NCI-H460 (cell line): ENCODE measurements around the gene SYT15. TPM values are rescaled to one million over a fixed set of nuclear protein-coding genes. Genes with fewer than 3 reads are reported as not detected.
"Not testable (repeated sequence)": the region's sequence is repeated elsewhere in the genome, so short reads cannot be mapped to it uniquely, and the experiment has no call there.

Experiments
- DNase-seq: peaks from one replicate; pipeline ENCODE4 v3.0.0-alpha.2; 2016; ENCODE audit warnings: low read depth; ENCODE audit errors: extremely low read depth
- polyA plus RNA-seq: library from polyadenylated mRNA; depleted of rRNA; stranded (reverse); fragments of >200 nt; gene quantifications from 2 replicates; pipeline ENCODE4 v1.2.3, GENCODE V29; 2014; cell fraction: nucleus; rRNA removed
- total RNA-seq: library from RNA; depleted of rRNA; stranded (reverse); fragments of >200 nt; shearing (Covaris generic); gene quantifications from 2 replicates; pipeline ENCODE4 v1.2.3, GENCODE V29; 2014; rRNA removed

Gene SYT15
- total RNA-seq = 0.10 and 0.17 TPM in 2 replicates
- 0.03 TPM in 1 of 2 replicates, not detected in the other for polyA plus RNA-seq

DNA sequence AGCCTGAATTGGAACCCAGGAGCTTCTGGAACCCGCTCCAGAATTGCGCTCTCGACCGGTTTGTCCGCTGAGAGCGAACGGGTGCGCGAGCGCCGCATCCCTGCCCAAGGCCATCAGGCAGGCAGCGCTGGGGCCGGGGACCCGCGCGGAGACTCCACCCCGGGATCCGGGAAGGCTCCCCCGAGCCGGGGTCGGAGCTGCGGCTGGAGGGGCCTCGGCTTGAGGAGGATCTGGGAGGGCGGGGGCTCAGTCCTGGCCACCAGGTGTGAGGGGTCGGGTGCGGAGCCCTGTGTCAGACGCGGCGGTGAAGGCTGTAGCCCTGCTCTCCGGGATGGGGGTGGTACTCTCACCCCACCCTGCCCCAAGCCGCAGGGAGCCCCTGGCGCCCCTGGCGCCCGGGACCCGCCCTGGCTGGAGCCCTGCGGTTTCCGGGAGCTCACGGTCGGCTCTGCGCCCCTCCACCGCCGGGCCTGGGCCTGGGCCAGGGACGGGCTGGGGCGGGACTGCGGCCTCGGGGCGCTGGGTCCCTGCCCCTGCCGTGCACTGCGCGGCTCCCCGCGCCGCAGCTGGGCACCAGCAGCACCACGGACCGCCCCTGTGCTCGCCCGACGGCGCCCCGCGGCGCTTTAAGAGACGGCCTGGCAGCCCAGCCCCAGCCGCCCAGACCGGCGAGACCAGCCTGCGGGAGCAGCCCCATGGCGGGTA, at the start of gene SYT15:
Gene SYT15, plus strand, starts transcription at position 655 of the 705 bp plus-strand sequence. Its CDS starts 41 bp downstream, at position 696.
- DNase-seq = not testable (repeated sequence)

DNA sequence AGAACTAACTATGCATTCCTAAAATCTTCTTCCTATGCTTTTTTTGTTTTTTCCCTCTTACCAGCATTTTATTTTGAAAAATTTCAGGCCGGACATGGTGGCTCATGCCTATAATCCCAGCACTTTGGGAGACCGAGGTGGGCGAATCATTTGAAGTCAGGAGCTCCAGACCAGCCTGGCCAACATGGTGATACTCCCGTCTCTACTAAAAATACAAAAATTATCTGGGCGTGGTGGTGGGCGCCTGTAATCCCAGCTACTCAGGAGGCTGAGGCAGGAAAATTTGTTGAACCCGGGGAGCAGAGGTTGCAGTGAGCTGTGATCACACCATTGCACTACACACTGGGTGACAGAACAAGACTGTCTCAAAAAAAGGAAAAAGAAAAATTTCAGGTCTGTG, 49.2 kb upstream of the SYT15 start:
- not testable (repeated sequence) for DNase-seq

DNA sequence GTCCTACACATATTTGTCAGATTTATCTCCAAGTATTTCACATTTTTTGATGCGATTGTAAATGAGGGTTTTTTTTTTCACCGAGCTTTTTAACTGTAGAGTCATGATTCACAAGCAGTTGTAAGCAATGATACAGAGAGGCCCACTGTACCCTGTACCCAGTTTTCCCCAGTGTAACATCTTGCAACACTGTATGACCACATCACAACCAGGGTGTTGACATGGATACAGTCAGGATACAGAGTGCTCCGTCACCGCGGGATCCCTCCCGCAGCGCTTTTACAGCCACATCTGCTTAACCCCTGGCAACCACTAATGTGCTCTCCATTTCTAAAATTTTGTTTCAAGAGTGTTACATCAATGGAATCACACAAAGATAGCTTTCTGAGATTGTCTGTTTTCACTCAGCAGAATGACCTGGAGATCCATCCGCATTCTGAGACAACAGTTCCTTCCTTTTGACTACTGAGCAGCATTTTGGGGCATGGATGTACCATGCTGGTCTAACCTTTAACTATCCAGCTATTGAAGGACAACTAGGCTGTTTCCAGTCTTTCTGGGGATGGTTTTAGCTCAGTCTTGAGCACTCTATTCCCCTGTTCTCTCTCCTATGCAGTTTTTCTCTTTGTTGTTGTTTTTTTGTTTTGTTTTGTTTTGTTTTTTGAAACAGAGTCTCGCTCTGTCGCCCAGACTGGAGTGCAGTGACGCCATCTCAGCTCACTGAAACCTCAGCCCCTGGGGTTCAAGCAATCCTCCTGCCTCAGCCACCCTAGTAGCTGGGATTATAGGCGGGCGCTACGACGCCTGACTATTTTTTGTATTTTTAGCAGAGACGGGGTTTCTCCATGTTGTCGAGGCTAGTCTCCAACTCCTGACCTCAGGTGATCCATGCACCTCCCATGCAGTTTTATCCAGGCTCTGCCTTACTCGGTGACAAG, 48.4 kb upstream of the SYT15 start:
- DNase-seq = no peak

DNA sequence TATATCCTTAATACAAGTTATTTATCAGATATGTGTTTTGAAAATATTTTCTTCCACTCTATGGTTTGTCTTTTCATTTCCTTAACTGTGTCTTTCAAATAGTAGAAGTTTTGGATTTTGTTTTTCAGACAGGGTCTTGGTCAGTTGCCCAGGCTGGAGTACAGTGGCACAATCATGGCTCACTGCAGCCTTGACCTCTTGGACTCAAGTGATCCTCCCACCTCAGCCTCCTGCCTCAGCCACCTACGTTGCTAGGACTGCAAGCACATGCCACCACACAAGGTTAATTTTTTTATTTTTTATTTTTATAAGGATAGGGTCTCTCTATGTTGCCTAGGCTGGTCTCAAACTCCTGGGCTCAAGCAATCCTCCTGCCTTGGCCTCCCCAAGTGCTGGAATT, 46.7 kb upstream of the SYT15 start:
- not testable (repeated sequence) for DNase-seq

DNA sequence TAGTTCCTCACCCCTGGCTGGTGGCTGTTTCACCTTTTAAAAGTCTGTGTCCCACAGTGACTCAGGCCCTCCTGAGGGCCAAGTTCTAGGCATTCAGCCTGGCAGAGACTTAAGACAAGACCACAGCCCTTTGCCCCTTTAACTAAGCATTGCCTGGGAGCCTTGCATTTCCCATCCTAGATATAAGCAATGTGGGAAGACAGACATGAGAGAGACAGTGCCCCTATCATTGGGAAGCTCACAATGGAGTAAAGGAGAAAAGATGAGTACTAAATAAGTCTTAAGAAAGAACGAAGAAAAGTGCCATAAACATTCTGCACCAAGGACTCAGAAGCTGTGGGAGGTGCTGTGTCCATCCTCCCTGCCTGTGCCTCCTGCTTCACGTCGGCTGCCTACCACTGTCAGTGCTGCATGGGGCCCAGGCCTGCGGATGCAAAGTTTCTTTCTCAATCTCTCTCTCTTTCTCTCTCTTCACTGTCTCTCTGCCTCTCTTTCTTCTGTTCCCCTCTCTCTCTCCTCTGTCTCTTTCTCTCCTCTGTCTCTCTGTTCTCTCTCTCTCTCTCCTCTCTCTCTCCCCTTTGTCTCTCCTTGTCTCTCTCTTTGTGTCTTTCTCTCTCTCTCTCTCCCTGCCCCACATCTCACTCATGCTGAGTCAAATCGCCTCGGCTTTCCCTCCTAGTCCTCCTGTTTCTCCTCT, 44.0 kb upstream of the SYT15 start:
- no peak for DNase-seq

DNA sequence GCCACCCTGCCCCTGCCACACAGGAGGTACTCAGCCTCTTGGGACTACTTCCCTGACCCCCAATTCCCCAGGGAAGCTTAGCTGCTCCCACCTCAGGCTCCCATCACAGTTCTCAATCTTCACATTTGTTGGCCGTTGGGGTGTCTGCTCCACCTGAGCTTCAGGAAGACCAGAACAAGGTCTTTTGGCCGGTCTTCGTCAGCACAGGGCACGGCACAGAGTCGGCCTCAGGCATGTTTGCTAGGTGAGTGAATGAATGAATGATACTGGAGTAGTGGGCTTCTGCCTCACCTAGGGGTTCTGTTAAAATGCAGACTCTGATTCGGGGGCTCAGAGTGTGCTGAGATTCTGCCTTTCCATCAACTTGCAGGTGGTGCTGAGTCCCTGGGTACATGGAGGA, 42.8 kb upstream of the SYT15 start:
- DNase-seq = no peak

DNA sequence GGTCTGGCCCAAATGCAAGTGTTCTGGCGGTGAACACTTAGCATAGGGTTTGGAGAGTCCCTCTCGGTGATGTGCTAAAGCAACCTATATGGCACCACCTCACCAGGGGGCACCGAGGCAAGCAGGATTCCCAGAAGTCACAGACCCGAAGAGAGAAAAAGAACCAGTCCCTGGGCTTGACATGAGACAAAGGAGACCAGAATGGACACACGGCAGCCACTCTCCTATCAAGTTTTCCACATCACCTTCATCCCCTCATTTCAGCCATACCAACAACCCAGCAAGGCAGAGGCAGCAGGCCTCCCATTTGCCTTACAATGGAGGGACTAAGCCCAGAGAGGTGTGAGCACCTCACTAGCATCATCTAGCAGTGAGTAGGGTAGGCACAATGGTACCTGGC, 42.1 kb upstream of the SYT15 start:
- DNase-seq = no peak

DNA sequence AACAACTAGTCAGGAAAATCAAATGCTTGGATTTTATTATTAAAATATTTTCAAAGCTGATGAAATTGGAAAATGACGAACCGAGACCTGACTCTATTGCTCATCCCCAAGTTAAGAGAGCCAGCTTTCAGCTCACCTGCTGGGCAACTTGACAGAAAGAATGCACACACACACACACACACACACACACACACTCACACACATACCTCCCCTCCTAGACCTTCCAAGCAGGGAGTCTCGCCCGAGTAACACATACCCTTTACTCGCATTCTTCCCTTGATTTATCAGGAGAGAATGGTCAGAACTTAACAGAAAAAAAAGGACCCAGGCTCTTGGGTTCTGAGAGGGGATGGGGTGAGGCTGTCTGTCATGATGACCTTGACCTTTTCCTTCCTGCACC, 41.6 kb upstream of the SYT15 start:
- no peak for DNase-seq

DNA sequence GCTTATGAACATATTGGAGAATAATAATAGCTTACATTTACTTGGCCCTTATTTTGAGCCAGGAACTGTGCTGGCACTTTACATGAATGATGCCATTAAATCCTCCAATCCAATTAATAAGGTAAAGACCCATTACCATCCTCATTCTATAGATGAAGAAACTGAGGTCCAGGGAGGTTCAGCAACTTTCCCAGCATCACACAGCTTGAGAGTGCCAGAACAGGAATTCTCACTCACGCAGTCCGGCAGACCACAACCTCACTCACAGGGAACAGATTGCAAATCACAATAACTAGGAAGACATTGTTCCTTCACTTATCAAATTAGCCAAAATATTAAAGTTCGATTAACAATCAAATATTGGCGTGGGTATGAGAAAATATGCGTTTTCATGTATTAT, 40.8 kb upstream of the SYT15 start:
- no peak for DNase-seq

DNA sequence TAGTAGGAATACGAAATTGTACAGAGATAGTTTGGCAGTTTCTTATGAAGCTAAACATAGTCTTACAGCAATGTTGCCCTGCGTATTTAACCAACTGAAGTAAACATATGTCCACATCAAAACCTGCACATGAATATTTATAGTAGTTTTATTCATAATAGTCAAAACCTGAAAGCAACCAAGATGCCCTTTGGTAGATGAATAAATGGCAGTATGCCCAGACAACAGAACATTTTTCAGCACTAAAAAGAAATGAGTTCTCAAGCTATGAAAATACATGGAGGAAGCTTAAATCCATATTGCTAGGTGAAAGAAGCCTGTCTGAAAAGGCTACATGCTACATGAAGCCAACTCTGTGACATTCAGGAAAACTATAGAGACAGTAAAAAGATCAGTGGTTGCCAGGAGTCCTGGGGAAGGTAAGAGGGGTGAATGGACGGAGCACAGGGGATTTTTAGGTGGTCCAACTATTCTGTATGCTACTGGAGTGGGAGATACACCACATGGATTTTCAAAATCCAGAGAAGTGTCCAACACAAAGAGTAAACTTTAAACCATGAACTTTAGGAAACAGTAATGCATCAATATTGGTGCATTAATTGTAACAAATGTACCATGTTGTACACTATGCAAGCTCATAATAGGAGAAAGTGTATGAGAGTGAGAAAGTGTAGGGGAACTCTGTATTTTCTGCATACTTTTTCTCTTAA, 40.1 kb upstream of the SYT15 start:
- no peak for DNase-seq

DNA sequence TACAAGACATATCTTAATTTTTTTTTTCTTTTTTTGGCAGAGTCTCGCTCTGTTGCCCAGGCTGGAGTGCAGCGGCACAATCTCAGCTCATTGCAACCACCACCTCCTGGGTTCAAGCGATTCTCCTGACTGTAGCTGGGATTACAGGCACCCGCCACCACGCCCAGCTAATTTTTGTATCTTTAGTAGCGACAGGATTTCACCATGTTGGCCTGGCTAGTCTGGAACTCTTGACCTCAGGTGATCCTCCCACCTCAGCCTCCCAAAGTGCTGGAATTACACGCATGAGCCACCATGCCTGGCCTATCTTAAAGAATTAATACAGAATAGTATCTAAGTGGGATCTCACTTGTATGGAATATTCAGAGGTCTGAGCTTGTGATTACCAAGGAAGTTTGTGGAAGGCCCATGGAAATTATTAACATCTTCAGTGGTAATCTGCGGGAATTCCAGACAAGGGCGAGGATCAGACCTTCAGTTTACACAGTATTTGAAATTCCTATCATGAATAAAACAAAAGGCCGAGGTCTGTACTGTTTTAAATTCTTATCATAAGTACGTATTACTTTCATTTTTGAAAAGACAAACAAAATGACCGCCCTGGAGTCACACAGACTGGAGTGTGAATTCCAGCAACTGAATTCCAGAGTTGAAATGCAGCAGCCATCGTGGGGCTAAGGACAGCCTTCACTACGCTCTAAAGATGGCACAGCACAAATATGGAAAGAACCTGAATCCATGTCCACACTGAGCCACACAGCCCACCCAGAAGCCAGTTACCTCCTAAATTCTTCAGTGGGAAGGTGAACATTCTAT, 39.1 kb upstream of the SYT15 start:
- no peak for DNase-seq

DNA sequence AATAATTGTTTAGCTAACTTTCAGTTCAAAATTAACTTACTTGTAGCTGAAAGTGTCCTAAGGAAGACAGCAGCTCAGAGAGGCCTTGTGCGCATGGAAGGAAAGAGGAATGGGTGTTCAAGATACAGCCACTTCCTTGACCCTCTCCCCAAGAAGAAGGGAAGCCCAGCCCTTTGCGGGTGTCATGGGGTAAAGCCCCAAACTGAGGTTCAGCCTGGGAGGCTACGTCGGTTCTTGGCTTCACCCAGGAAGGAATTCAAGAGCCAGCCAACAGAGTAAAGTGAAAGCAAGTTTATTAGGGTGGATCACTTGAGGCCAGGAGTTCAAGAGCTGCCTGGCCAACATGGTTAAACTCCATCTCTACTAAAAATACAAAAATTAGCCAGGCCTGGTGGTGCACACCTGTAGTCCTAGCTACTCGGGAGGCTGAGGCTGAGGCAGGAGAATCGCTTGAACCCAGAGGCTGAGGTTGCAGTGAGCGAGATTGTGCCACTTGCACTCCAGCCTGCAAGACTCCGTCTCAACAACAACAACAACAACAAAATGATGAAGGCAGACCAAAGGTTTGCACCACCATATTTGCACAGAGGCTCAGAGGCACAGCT, 38.4 kb upstream of the SYT15 start:
- no peak for DNase-seq

DNA sequence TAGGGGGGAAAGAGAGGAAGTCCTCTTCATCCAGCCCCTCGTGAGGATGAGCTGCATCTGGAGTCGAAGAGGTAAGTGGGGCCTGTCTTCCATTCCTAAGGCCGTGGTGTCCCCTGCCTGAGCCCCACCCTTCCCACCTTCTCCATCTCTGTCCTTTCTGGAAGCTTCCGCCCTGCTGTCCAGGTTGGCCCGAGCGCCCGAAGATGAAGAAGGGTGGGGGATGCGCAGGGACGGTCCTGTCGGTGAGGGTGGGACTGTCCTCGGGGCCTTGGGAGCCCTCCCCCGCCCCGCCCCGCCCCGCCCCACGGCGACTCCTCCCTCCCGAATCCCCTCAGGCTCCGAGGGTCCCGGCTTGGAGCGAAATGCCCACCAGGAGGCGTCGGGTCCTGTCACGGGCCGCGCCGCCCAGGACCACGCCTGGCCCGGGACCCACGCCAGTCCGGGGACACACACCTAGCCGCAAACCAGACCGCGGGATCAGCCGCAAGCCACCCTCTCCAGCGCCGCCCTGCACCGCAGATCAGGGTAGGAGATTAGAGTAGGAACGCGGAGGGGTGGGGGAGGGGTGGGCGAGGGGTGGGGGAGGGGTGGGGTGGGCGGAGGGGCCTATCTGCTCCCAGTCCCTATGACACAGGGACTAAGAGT, 37.8 kb upstream of the SYT15 start:
- DNase-seq = no peak

DNA sequence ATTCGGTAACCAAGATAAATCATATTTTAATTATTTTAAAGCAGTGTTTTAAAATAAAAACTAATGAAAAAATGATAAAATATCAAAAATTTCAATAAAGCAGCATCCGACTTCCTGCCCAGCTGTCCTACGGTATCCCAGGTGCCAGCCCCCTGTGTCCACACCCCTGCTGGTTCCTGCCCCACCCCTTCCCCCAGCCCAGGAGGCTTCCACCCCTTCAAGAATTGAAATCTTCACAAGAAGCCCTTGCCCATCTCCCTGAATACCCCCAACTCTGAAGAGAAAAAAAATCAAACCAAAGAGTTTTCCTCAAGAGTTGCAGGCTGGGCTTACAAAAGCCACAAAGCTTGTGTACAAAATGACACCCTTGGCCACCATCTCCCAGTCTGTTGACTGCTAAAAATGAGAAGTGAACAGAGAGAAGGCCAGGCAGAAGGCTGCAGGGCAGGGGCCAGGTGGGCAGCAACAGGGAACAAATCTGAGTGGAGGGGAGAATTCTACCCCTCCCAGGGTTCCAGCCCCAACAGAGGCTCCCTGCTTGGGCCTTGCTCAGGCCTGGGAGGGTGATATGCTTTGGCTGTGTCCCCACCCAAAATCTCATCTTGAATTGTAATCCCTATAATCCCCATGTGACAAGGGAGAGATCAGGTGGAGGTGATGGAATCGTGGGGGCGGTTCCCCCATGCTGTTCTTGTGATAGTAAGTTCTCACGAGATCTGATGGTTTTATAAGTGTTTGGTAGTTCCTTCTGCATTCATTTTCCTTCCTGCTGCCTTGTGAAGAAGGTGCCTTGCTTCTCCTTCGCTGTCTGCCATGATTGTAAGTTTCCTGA, 37.0 kb upstream of the SYT15 start:
- no peak for DNase-seq

DNA sequence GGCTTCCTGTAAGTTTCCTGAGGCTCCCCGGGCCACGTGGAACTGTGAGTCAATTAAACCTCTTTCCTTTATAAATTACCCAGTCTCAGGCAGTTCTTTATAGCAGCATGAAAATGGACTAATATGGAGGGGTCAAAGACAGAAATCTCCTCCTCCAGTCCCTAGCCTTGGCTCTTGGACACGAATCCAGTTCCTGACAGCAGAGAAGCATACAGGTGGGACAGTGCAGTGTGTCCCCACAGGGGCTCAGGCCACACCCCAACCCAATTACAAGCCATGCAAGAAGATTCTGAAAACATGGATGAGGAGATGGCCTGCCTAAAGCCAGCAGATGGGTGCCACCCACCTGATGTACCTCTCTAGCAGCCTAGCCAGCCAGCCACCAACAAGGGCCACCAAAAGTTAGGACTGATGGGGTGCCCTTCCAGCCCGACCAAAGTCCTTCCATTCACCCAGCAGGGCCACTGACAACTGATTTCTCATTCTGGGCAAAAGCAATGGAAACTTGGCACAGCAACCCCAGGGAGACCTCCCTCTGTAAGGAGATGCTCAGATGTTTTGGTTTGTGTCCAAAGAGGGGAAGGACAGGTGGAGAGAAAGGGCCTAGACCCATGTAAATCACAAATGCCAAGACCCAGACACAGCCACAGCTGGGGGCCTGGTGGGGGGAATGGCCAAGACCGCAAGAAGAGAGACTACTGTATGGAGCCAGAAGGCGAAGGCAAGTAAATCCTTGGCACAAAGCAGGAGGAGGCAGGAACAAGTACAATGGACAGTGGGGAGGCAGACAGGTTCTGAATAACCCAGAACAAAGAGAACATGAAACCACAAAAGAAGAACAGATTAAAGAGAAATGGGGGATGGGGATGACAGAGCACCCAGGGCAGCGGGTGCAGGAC, 36.1 kb upstream of the SYT15 start:
- DNase-seq = no peak

DNA sequence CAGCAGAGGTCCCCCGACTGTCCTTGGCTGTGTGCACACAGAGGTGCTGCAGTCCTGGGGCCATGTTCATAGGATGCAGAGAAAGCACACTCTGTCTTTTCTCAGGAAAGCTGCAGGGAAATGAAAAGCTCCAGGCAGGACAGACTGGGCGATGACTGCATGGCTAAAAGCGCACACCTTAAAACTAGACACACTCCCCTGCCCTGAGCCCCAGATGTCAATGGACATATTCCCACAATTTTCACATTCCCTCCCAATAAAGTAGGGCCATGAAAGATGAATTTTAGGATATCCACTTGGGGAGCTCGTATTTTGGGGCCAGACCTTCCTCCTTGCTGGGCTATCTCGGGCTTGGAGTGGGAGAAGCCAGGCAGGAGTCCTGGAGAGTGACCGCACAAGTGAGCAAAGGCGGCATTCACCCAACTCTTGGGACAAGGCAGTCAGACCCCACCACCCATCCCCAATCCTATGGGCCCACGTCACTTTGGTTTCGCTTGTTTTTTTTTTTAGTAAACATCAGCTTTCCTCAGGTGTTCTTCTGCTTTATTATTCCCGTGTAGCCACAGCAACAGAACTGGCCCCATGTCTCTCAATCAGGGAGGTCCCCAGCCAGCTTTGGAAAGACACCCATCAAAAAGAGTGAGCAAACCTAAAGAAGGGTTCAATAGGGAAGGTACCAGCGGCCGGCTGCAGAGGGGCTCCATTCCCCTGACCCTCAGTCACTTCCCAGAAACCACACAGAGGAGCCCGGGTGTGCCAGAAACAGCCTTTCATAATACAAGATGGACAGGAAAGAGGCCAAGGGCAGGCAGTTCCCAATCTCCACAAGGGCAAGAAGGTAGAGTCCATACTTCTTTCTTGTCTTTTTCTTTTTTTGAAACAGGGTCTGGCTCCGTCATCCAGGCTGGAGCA, 35.2 kb upstream of the SYT15 start:
- DNase-seq = no peak
